Endothelial cell of umbilical vein (primary cell): ENCODE measurements around the gene MYOD1. TPM values are rescaled to one million over a fixed set of nuclear protein-coding genes. Genes with fewer than 3 reads are reported as not detected.

ENCODE experiments used
- BruUV-seq: library from RNA; stranded (reverse); fragments of 400-500 nt; replicated peaks from 2 replicates; lab custom pipeline; 2021; lab: Mats Ljungman, UMichigan
- CTCF ChIA-PET: fragments of 300-600, 350-600 bp; sonication (Branson Sonifier 250); formaldehyde crosslinking; loops from one replicate; lab custom pipeline; 2021; ENCODE audit warnings: antibody characterized with exemption, inconsistent platforms; lab: Charles Lee
- POLR2A ChIA-PET: fragments of 300-600, 350-600 bp; sonication (Branson Sonifier 250); formaldehyde crosslinking; loops from one replicate; lab custom pipeline; 2021; ENCODE audit warnings: antibody characterized with exemption, inconsistent platforms; lab: Charles Lee
- DNase-seq: peaks from one replicate; pipeline ENCODE4 v3.0.0-alpha.2; 2011; ENCODE audit warnings: low read depth, low spot score
- FAIRE-seq: peaks from 2 replicates; lab custom pipeline; 2011; peaks lifted over from hg19 to GRCh38; lab: Jason Lieb, UNC
- H2AFZ ChIP-seq: 2 replicates; pipeline ENCODE4 v1.6.0; 2012; ENCODE audit warnings: low read depth, low read length, control low read depth, inconsistent platforms
- H3K27ac ChIP-seq: 2 replicates; pipeline ENCODE4 v1.5.1; 2011; ENCODE audit warnings: low read depth, mild to moderate bottlenecking, control low read depth, low read length, moderate library complexity; ENCODE audit not compliant: insufficient read depth
- H3K27me3 ChIP-seq, 2 experiments: 2 replicates each; pipeline versions ENCODE4 v1.6.0 to v1.6.1; 2011; ENCODE audit warnings: low read length in 2 of 2, mixed read lengths in 1 of 2; ENCODE audit not compliant: control insufficient read depth in 2 of 2, insufficient read depth in 2 of 2
- H3K36me3 ChIP-seq, 2 experiments: 2 replicates in 1 of 2; 3 replicates in 1 of 2; pipeline ENCODE4 v1.5.1; 2011; ENCODE audit warnings: low read length in 2 of 2, mild to moderate bottlenecking in 1 of 2, moderate library complexity in 1 of 2; ENCODE audit not compliant: control insufficient read depth in 2 of 2, insufficient read depth in 2 of 2; ENCODE audit errors: extremely low read depth in 1 of 2
- H3K4me1 ChIP-seq: 3 replicates; pipeline ENCODE4 v1.5.1; 2011; ENCODE audit warnings: mild to moderate bottlenecking, low read length; ENCODE audit not compliant: control insufficient read depth, insufficient read depth; ENCODE audit errors: extremely low read depth
- H3K4me2 ChIP-seq: 2 replicates; pipeline ENCODE4 v1.6.1; 2011; ENCODE audit warnings: low read length, control low read depth, mixed read lengths; ENCODE audit not compliant: insufficient read depth
- H3K4me3 ChIP-seq, 3 experiments: fragments of 200-600 bp in 1 of 3; sonication (generic), shearing (Covaris generic) in 1 of 3; replicated peaks in 1 of 3; 2 replicates each; pipeline ENCODE4 v1.5.1; 2011 to 2016; ENCODE audit warnings: control low read depth in 3 of 3, low read length in 3 of 3, mild to moderate bottlenecking in 2 of 3, inconsistent platforms in 1 of 3, low read depth in 1 of 3, moderate library complexity in 1 of 3; ENCODE audit not compliant: insufficient read depth in 1 of 3
- H3K79me2 ChIP-seq: 2 replicates; pipeline ENCODE4 v1.6.0; 2012; ENCODE audit warnings: low read length, inconsistent platforms; ENCODE audit not compliant: control insufficient read depth, insufficient read depth
- H3K9ac ChIP-seq: replicated peaks from 2 replicates; pipeline ENCODE3; 2011; ENCODE audit warnings: low read length, control low read depth; ENCODE audit not compliant: insufficient read depth; ENCODE audit errors: extremely low read depth
- H3K9me1 ChIP-seq: replicated peaks from 3 replicates; pipeline ENCODE4 v1.6.0; 2011; ENCODE audit warnings: mild to moderate bottlenecking, low read length; ENCODE audit not compliant: control insufficient read depth, insufficient read depth; ENCODE audit errors: extremely low read depth
- H3K9me3 ChIP-seq: replicated peaks from 2 replicates; pipeline ENCODE4 v1.5.1; 2012; ENCODE audit warnings: low read length, inconsistent platforms; ENCODE audit not compliant: control insufficient read depth, insufficient read depth
- H4K20me1 ChIP-seq: replicated peaks from 2 replicates; pipeline ENCODE3; 2011; ENCODE audit warnings: mild to moderate bottlenecking, low read length; ENCODE audit not compliant: control insufficient read depth, insufficient read depth; ENCODE audit errors: extremely low read depth
- CTCF ChIP-seq, 2 donors: IDR thresholded peaks; 1 replicate in 1 of 2; 2 replicates in 1 of 2; pipeline ENCODE4 v1.5.1; 2011; ENCODE audit warnings: low read length in 2 of 2, mild to moderate bottlenecking in 2 of 2, moderate library complexity in 2 of 2, control low read depth in 1 of 2, inconsistent platforms in 1 of 2, low read depth in 1 of 2; ENCODE audit not compliant: insufficient read depth in 1 of 2; ENCODE audit errors: extremely low read depth in 1 of 2
- EZH2 ChIP-seq: IDR thresholded peaks from 2 replicates; pipeline ENCODE4 v1.6.1; 2012; ENCODE audit warnings: borderline replicate concordance, low read depth, mild to moderate bottlenecking, moderate library complexity, low read length, inconsistent platforms; ENCODE audit not compliant: severe bottlenecking
- FOS ChIP-seq: IDR thresholded peaks from 2 replicates; pipeline ENCODE4 v1.6.1; 2011; ENCODE audit warnings: mild to moderate bottlenecking, low read length, moderate library complexity, borderline replicate concordance; ENCODE audit not compliant: insufficient read depth
- GATA2 ChIP-seq: IDR thresholded peaks from 2 replicates; pipeline ENCODE4 v1.7.0; 2011; ENCODE audit warnings: low read depth, mild to moderate bottlenecking, moderate library complexity, mixed read lengths, low read length; ENCODE audit not compliant: insufficient read length, insufficient read depth
- JUN ChIP-seq: IDR thresholded peaks from 2 replicates; pipeline ENCODE4 v1.6.1; 2011; ENCODE audit warnings: borderline replicate concordance, low read depth; ENCODE audit not compliant: insufficient read length, insufficient read depth
- MAX ChIP-seq: IDR thresholded peaks from 2 replicates; pipeline ENCODE4 v1.6.1; 2011; ENCODE audit not compliant: insufficient read depth, insufficient read length
- MYC ChIP-seq: IDR thresholded peaks from one replicate; pipeline ENCODE4 v1.6.1; 2011; ENCODE audit warnings: mild to moderate bottlenecking, low read depth, low read length
- POLR2A ChIP-seq: IDR thresholded peaks from 2 replicates; pipeline ENCODE4 v1.6.1; 2012; ENCODE audit warnings: low read depth, mild to moderate bottlenecking, control low read depth, low read length
- POLR2AphosphoS5 ChIP-seq: IDR thresholded peaks from 2 replicates; pipeline ENCODE4 v1.6.1; 2012; ENCODE audit warnings: low read depth, mild to moderate bottlenecking, control low read depth, low read length, moderate library complexity; ENCODE audit not compliant: insufficient read depth
- dilution Hi-C: fragments of 300-500 bp; cut with MboI; formaldehyde crosslinking; loops from one replicate; pipeline ENCODE4 v1.15.0; 2019; ENCODE audit warnings: low sequenced_read_pairs; ENCODE audit not compliant: extremely low pct_ligation_motif_present
- intact Hi-C: fragments of 100-400 bp; cut with micrococcal nuclease; formaldehyde crosslinking; loops from one replicate; pipeline ENCODE4 v1.10.0; 2022
- polyA plus RNA-seq, 4 experiments: library from polyadenylated mRNA; depleted of rRNA in 3 of 4; stranded (reverse) in 3 of 4; unstranded in 1 of 4; fragments of >200 nt; gene quantifications; 2 replicates each; pipeline versions ENCODE4 v1.2.1 to v1.2.3, GENCODE V29; 2011 to 2012; ENCODE audit warnings: missing spikeins in 1 of 4
- total RNA-seq: library from RNA; stranded (reverse); gene quantifications from 2 replicates; pipeline ENCODE4 v1.2.3, GENCODE V29; 2021

MYOD1 gene
- total and polyA plus RNA-seq, 2 donors (not counting 3 experiments of a cell fraction or from before 2014, with no cell fraction given), result not detected

- no peaks in the 10 kb centered on the region for H3K36me3 ChIP-seq
- no peaks in the 10 kb centered on the region for H3K79me2 ChIP-seq
- intact Hi-C loops (loop anchor here (10.0 kb wide), 1 partner anchor 370 kb away; the partner anchor contains the start of gene SAAL1), dilution Hi-C loops (no loop called here)
- no peak within 1 kb of the TSS for H2AFZ ChIP-seq
- ChIA-PET POLR2A (no interaction called here), CTCF (interaction anchor here (0.8 to 7.5 kb wide), 5 partner anchors 12 to 241 kb away, joined by 3 to 593 read pairs (median 4); no protein-coding TSS in a partner anchor)
- DNase-seq (peak; percentile 27), FAIRE-seq (no peak)
- H3K4me1 ChIP-seq, result peaks cover 7% of the 10 kb centered on the region
- H3K27ac ChIP-seq, result no peak within 1 kb of the TSS
- H3K27me3 ChIP-seq, result peaks cover 52 to 55% of the 10 kb centered on the region in 2 experiments
- H3K9me3 ChIP-seq, result no peaks in the 10 kb centered on the region
- no peak within 1 kb of the TSS for H3K9ac ChIP-seq
- H4K20me1 ChIP-seq, result no peaks in the 10 kb centered on the region
- no TSS peak for BruUV-seq
- peak within 1 kb of the TSS in 2 of 3 experiments; percentile 16 to 17 for H3K4me3 ChIP-seq
- no peaks in the 10 kb centered on the region for H3K9me1 ChIP-seq
- TF ChIP-seq GATA2, result no peak
- TF ChIP-seq EZH2, result no peak
- no peak for TF ChIP-seq POLR2AphosphoS5
- no peak for TF ChIP-seq MYC
- TF ChIP-seq CTCF (IDR thresholded peaks at IDR 0.05; ENCODE audit: extremely low read depth in 1 of 2, insufficient read depth in 1 of 2, low read depth in 1 of 2, low read length in 2 of 2), result no peak
- no peak for TF ChIP-seq FOS
- no peak for TF ChIP-seq MAX
- no peak for TF ChIP-seq JUN
- TF ChIP-seq POLR2A, result no peak
- H3K4me2 ChIP-seq, result peak within 1 kb of the TSS; percentile 42
These were observed 15.1 kb downstream of the MYOD1 start, which contains the start of gene KCNC1 for GRCh38 chr11:17734418-17734911. Gene KCNC1 (plus strand): TSS chr11:17734781. CDS start chr11:17736003, 1,222 bp downstream.
